GM12875 (cell line): Measurements from ENCODE around the gene ANKH.
A peak's percentile ranks its signal among the peaks of the same experiment; 100 is the strongest.
"Not testable (repeated sequence)": the region's sequence is repeated elsewhere in the genome, so short reads cannot be mapped to it uniquely, and the experiment has no call there.

Experiments used
- H3K4me3 ChIP-seq: one replicate; pipeline ENCODE4 v1.5.1; 2011; ENCODE audit warnings: low read depth, low read length, control low read depth
- CTCF ChIP-seq: IDR thresholded peaks from 2 replicates; pipeline ENCODE4 v1.5.1; 2011; ENCODE audit warnings: low read depth, mild to moderate bottlenecking, control low read depth, inconsistent platforms, low read length, moderate library complexity, borderline replicate concordance; ENCODE audit not compliant: insufficient read depth

ANKH gene

GRCh38 chr5:14810928-14811572, 60.5 kb downstream of the ANKH start:
- TF ChIP-seq CTCF = no peak
- no peak overlapping the region for H3K4me3 ChIP-seq

DNA sequence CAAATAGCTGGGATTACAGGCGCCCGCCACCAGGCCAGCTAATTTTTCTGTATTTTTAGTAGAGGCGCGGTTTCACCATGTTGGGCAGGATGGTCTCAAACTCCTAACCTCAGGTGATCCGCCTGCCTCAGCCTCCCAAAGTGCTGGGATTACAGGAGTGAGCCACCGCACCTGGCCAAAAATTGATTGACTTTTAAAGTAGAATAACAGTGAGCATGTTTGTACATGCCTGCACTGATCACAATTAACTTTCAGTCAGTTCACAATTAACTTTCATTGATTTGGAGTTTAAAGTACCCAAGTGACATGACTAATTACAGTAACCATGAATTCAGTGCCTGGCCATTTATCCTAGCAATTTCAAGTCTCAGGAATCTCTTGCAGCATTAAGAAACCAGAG, 61.3 kb downstream of the ANKH start:
- no peak overlapping the region for H3K4me3 ChIP-seq
- TF ChIP-seq CTCF = no peak

- peak overlapping the region; percentile 21 for H3K4me3 ChIP-seq
- TF ChIP-seq CTCF = no peak
These were observed 62.0 kb downstream of the ANKH start for GRCh38 chr5:14809369-14810155.

DNA sequence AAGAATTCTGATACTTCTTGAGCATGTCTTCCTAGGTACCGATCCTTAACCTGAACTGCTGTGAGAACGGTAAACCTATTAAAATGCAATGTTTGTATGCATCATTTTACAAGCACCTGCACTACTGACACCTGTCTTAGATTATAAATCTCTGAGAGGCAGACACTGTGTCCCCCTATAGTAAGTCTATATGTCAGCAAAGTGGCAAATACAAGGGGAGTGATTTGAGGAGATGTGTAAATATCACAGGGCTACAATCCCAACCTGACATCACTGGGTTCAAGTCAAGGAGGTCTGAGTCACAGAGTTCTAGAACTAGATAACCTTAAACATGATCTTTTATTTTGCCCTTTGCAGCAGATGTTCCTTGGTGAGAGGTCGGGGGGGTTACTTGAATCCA, 64.1 kb downstream of the ANKH start:
- TF ChIP-seq CTCF = no peak
- no peak overlapping the region for H3K4me3 ChIP-seq

GRCh38 chr5:14806456-14806855, 65.1 kb downstream of the ANKH start:
- TF ChIP-seq CTCF = no peak
- no peak overlapping the region for H3K4me3 ChIP-seq

DNA sequence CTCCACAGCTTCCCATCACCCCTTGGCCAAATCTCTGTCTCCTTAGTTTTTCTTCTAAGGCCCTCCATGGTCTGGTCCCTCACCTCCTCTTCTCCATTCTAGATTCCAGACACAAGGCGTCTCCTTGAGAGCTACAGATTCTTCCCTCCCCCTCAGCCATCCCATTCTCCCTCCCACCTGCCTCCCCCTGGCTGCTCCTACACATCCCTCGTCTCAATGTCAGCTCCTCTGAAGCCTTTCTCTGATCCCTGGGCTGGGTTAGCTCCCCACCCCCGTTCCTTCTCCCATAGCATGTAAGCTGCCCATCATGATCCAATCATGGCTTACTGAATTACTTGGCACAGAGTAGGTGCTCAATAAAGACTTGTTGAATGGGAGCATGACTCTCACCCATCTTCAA, 69.0 kb downstream of the ANKH start:
- no peak overlapping the region for H3K4me3 ChIP-seq
- TF ChIP-seq CTCF = no peak

DNA sequence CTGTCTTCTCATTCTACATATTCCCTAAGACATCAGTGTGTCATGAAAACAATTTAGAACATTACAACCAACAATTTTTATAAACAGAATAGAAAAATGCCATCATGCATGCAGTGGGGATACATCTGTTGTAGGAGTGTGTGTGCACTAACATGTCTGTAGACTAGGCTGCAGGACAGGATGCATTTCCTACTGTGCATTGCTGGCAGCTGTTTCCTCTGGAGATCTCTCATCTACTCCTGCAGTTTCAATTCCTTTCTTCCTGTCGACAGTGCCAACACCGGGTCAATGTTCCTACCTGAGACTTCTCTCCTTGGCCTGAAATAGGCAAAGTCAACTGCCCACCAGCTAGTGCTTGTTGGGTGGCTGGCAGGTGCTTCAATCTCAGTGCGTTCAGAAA, 69.8 kb downstream of the ANKH start:
- no peak for TF ChIP-seq CTCF
- no peak overlapping the region for H3K4me3 ChIP-seq

GRCh38 chr5:14797385-14797784, 74.2 kb downstream of the ANKH start:
- H3K4me3 ChIP-seq = not testable (repeated sequence)
